ENCODE measurements around the gene TMED5.

DNA sequence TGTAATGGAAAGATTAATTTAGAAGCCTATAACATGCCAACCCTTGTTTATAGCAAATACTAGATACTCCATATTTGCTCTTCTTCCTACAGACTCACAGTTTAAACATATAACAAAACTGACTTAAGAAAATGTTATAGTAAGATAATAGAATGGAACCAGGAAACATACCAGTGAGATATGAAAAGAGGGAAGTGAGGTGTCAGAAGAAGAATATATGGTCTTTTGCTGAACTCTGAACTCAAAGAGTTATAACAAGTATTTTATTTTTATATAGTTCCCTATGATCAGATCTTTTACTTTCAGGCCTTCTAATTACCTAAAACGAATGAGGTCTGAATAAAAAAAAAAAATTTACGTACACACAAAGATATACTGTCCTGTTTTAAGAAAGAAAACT lies 20.9 kb downstream of the TMED5 start:
- TF ChIP-seq, protein P1, sequence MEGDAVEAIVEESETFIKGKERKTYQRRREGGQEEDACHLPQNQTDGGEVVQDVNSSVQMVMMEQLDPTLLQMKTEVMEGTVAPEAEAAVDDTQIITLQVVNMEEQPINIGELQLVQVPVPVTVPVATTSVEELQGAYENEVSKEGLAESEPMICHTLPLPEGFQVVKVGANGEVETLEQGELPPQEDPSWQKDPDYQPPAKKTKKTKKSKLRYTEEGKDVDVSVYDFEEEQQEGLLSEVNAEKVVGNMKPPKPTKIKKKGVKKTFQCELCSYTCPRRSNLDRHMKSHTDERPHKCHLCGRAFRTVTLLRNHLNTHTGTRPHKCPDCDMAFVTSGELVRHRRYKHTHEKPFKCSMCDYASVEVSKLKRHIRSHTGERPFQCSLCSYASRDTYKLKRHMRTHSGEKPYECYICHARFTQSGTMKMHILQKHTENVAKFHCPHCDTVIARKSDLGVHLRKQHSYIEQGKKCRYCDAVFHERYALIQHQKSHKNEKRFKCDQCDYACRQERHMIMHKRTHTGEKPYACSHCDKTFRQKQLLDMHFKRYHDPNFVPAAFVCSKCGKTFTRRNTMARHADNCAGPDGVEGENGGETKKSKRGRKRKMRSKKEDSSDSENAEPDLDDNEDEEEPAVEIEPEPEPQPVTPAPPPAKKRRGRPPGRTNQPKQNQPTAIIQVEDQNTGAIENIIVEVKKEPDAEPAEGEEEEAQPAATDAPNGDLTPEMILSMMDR (IDR thresholded peaks at IDR 0.05) = no peak
- TF ChIP-seq POLR2A (IDR thresholded peaks at IDR 0.05) = no peak
